Kidney epithelial cell (primary cell): ENCODE measurements around the gene STRIP1. TPM values are rescaled to one million over a fixed set of nuclear protein-coding genes. Genes with fewer than 3 reads are reported as not detected.

ENCODE experiments used
- DNase-seq: peaks from one replicate; pipeline ENCODE4 v3.0.0-alpha.2; 2010; ENCODE audit warnings: low read depth
- H3K27me3 ChIP-seq: 2 replicates; pipeline ENCODE4 v1.6.0; 2011; ENCODE audit warnings: low read length; ENCODE audit not compliant: control insufficient read depth, insufficient read depth
- H3K36me3 ChIP-seq: 2 replicates; pipeline ENCODE4 v1.5.1; 2011; ENCODE audit warnings: low read length; ENCODE audit not compliant: control insufficient read depth, insufficient read depth
- H3K4me3 ChIP-seq: 2 replicates; pipeline ENCODE4 v1.5.1; 2011; ENCODE audit warnings: low read depth, mild to moderate bottlenecking, control low read depth, low read length
- CTCF ChIP-seq: IDR thresholded peaks from 2 replicates; pipeline ENCODE4 v1.5.1; 2011; ENCODE audit warnings: mild to moderate bottlenecking, moderate library complexity, low read length, control low read depth, inconsistent platforms; ENCODE audit not compliant: insufficient read depth, poor library complexity, severe bottlenecking
- total RNA-seq: library from RNA; depleted of rRNA; stranded (reverse); fragments of >200 nt; gene quantifications from 2 replicates; pipeline ENCODE4 v1.2.3, GENCODE V29; 2015

The STRIP1 gene
- total RNA-seq, 1 donor from 2014 or later = 41.0 TPM

- H3K36me3 ChIP-seq = no peaks in the 10 kb centered on the region
- TF ChIP-seq CTCF = no peak
- no peaks in the 10 kb centered on the region for H3K27me3 ChIP-seq
- DNase-seq = no peak
- peak overlapping the region; percentile 14 for H3K4me3 ChIP-seq
Measured at GRCh38 chr1:110004583-110004982, 29.8 kb upstream of the STRIP1 start.

- no peak for DNase-seq
- Histone ChIP-seq H3K27me3 (no peaks in the 10 kb centered on the region), H3K4me3 (no peak overlapping the region), H3K36me3 (no peaks in the 10 kb centered on the region)
- no peak for TF ChIP-seq CTCF
Measured at GRCh38 chr1:110005971-110006370, 28.5 kb upstream of the STRIP1 start.

GRCh38 chr1:110006516-110006915 lies 27.9 kb upstream of the STRIP1 start:
- Histone ChIP-seq H3K36me3 (no peaks in the 10 kb centered on the region), H3K4me3 (no peak overlapping the region), H3K27me3 (no peaks in the 10 kb centered on the region)
- TF ChIP-seq CTCF = no peak
- no peak for DNase-seq

- Histone ChIP-seq H3K27me3 (no peaks in the 10 kb centered on the region), H3K4me3 (no peak overlapping the region), H3K36me3 (no peaks in the 10 kb centered on the region)
- TF ChIP-seq CTCF = no peak
- no peak for DNase-seq
Measured at GRCh38 chr1:110007046-110007830, 27.2 kb upstream of the STRIP1 start.

GRCh38 chr1:110008971-110009565 lies 25.4 kb upstream of the STRIP1 start:
- no peak for DNase-seq
- Histone ChIP-seq H3K27me3 (no peaks in the 10 kb centered on the region), H3K4me3 (no peak overlapping the region), H3K36me3 (no peaks in the 10 kb centered on the region)
- TF ChIP-seq CTCF = no peak
